Neuronal stem cell (in vitro differentiated cells): Measurements from ENCODE around the gene WBP4.

Source experiments
- DNase-seq: peaks from one replicate; pipeline ENCODE4 v3.0.0-alpha.2; 2013; ENCODE audit warnings: low spot score
- H2AFZ ChIP-seq: one replicate; pipeline ENCODE4 v1.6.1; 2013; ENCODE audit warnings: mild to moderate bottlenecking, low read length, inconsistent platforms
- H2AK5ac ChIP-seq: 2 replicates; pipeline ENCODE4 v1.6.1; 2013; ENCODE audit warnings: low read depth, mild to moderate bottlenecking, inconsistent platforms, low read length, moderate library complexity, mixed read lengths
- H2BK120ac ChIP-seq: 2 replicates; pipeline ENCODE4 v1.6.1; 2013; ENCODE audit warnings: low read depth, mild to moderate bottlenecking, inconsistent platforms, low read length, moderate library complexity, mixed read lengths
- H2BK12ac ChIP-seq: one replicate; pipeline ENCODE4 v1.6.1; 2013; ENCODE audit warnings: low read length, inconsistent platforms
- H2BK15ac ChIP-seq: 2 replicates; pipeline ENCODE4 v1.6.1; 2013; ENCODE audit warnings: mild to moderate bottlenecking, low read length, inconsistent platforms, mixed read lengths
- H2BK5ac ChIP-seq: one replicate; pipeline ENCODE4 v1.6.1; 2013; ENCODE audit warnings: inconsistent platforms, mild to moderate bottlenecking, low read length, moderate library complexity
- H3K14ac ChIP-seq: one replicate; pipeline ENCODE4 v1.6.1; 2013; ENCODE audit warnings: low read length, inconsistent platforms
- H3K18ac ChIP-seq: 2 replicates; pipeline ENCODE4 v1.6.1; 2013; ENCODE audit warnings: low read length, inconsistent platforms
- H3K23ac ChIP-seq: 2 replicates; pipeline ENCODE4 v1.6.1; 2013; ENCODE audit warnings: low read depth, mild to moderate bottlenecking, mixed read lengths, low read length, inconsistent platforms; ENCODE audit not compliant: poor library complexity
- H3K27ac ChIP-seq: replicated peaks from 3 replicates; pipeline ENCODE4 v1.5.1; 2013; ENCODE audit warnings: low read length, inconsistent platforms
- H3K27me3 ChIP-seq, 3 experiments: 2 replicates each; pipeline ENCODE4 v1.6.1; 2013; ENCODE audit warnings: low read length in 3 of 3, mild to moderate bottlenecking in 2 of 3, inconsistent platforms in 1 of 3, low read depth in 1 of 3, mixed read lengths in 1 of 3, moderate library complexity in 1 of 3; ENCODE audit not compliant: control insufficient read depth in 3 of 3, insufficient read depth in 3 of 3
- H3K36me3 ChIP-seq, 2 donors: replicated peaks in 1 of 2; 2 replicates each; pipeline ENCODE4 v1.6.1; 2013; ENCODE audit warnings: low read length in 2 of 2; ENCODE audit not compliant: control insufficient read depth in 2 of 2, insufficient read depth in 2 of 2
- H3K4ac ChIP-seq: 2 replicates; pipeline ENCODE4 v1.6.1; 2013; ENCODE audit warnings: inconsistent platforms, mild to moderate bottlenecking, low read length, moderate library complexity
- H3K4me1 ChIP-seq, 2 donors: 1 replicate in 1 of 2; 2 replicates in 1 of 2; pipeline ENCODE4 v1.6.1; 2013; ENCODE audit warnings: low read length in 2 of 2, low read depth in 1 of 2; ENCODE audit not compliant: control insufficient read depth in 2 of 2, insufficient read depth in 1 of 2
- H3K4me2 ChIP-seq: one replicate; pipeline ENCODE4 v1.6.1; 2013; ENCODE audit warnings: mild to moderate bottlenecking, low read length, inconsistent platforms; ENCODE audit not compliant: insufficient read depth, poor library complexity, severe bottlenecking
- H3K4me3 ChIP-seq, 2 donors: 2 replicates each; pipeline ENCODE4 v1.5.1; 2013; ENCODE audit warnings: low read length in 2 of 2, mild to moderate bottlenecking in 2 of 2, inconsistent platforms in 1 of 2, moderate library complexity in 1 of 2
- H3K79me1 ChIP-seq: one replicate; pipeline ENCODE4 v1.6.1; 2013; ENCODE audit warnings: low read depth, mild to moderate bottlenecking, inconsistent platforms, low read length, moderate library complexity
- H3K9ac ChIP-seq: one replicate; pipeline ENCODE4 v1.6.1; 2013; ENCODE audit warnings: mild to moderate bottlenecking, low read depth, low read length, inconsistent platforms; ENCODE audit not compliant: poor library complexity
- H3K9me3 ChIP-seq, 2 donors: replicated peaks in 1 of 2; 2 replicates each; pipeline versions ENCODE3 to v1.6.1; 2013; ENCODE audit warnings: low read length in 2 of 2, mild to moderate bottlenecking in 2 of 2, inconsistent platforms in 1 of 2, low read depth in 1 of 2, mixed read lengths in 1 of 2, moderate library complexity in 1 of 2; ENCODE audit not compliant: control insufficient read depth in 2 of 2, insufficient read depth in 1 of 2
- H4K8ac ChIP-seq: one replicate; pipeline ENCODE4 v1.6.1; 2013; ENCODE audit warnings: low read depth, mild to moderate bottlenecking, inconsistent platforms, low read length, moderate library complexity
- H4K91ac ChIP-seq: one replicate; pipeline ENCODE4 v1.6.1; 2013; ENCODE audit warnings: low read length, low read depth, mild to moderate bottlenecking, inconsistent platforms; ENCODE audit not compliant: poor library complexity
- WGBS, 2 donors: extraction: QIAGEN DNeasy Blood & Tissue Kit; methylation state at CpG; one replicate each; pipeline ENCODE4 v1.1.7; 2013; ENCODE audit warnings: missing lambda C conversion rate in 2 of 2, mixed read lengths in 1 of 2; ENCODE audit not compliant: insufficient read length in 2 of 2, insufficient replicate concordance in 1 of 2; ENCODE audit errors: extremely low coverage in 2 of 2; 5-methylcytosine and 5-hydroxymethylcytosine counted together

The WBP4 gene

DNA sequence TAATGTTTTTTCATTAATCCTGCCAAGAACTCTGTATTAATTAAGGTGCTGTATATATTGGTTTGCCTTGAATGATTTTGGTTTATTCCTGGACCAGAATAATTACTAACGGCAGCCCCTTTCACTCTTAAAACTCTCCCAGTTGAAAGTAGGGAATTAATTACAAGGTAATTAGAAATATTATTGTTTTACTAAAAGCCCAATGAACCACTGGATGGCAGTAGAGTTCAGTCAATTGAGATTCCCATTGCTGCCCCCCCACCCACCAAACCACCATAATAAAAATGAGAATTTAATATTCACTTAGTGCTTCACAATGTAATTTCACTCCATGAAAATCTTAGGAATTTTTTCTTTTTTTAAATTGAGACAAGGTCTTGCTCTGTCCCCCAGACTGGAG, 13.7 kb downstream of the WBP4 start:
- Histone ChIP-seq H2BK120ac (no peak overlapping the region), H3K23ac (no peak overlapping the region), H3K27ac (no peak overlapping the region), H2BK5ac (no peak overlapping the region), H3K4me1 (no peaks in the 10 kb centered on the region), H3K9ac (no peak overlapping the region), H2AFZ (no peak overlapping the region), H2AK5ac (no peak overlapping the region), H3K4ac (no peak overlapping the region), H3K18ac (no peak overlapping the region), H2BK15ac (no peak overlapping the region), H3K79me1 (no peaks in the 10 kb centered on the region), H3K27me3 (no peaks in the 10 kb centered on the region), H3K4me2 (no peak overlapping the region), H3K14ac (no peak overlapping the region), H3K4me3 (no peak overlapping the region), H3K36me3 (peaks cover 23 to 90% of the 10 kb centered on the region in 2 donors), H4K8ac (no peak overlapping the region), H4K91ac (no peak overlapping the region), H2BK12ac (no peak overlapping the region), H3K9me3 (peaks cover 0 to 6% of the 10 kb centered on the region in 2 donors)
- DNase-seq: no peak
- WGBS, 2 donors: no CpG with 5 or more reads among the region's 1 CpG

GRCh38 chr13:41075485-41075884, 14.2 kb downstream of the WBP4 start:
- no peak overlapping the region for H3K4me2 ChIP-seq
- peaks cover 20 to 90% of the 10 kb centered on the region in 2 donors for H3K36me3 ChIP-seq
- H4K8ac ChIP-seq: no peak overlapping the region
- peaks cover 0 to 6% of the 10 kb centered on the region in 2 donors for H3K9me3 ChIP-seq
- H3K27me3 ChIP-seq: no peaks in the 10 kb centered on the region
- H2BK120ac ChIP-seq: no peak overlapping the region
- no peak overlapping the region for H2BK15ac ChIP-seq
- H3K9ac ChIP-seq: no peak overlapping the region
- H3K23ac ChIP-seq: no peak overlapping the region
- H3K4me1 ChIP-seq: no peaks in the 10 kb centered on the region
- H2BK5ac ChIP-seq: no peak overlapping the region
- H4K91ac ChIP-seq: no peak overlapping the region
- H3K4me3 ChIP-seq: no peak overlapping the region
- H3K18ac ChIP-seq: no peak overlapping the region
- no peak overlapping the region for H3K14ac ChIP-seq
- no peaks in the 10 kb centered on the region for H3K79me1 ChIP-seq
- H2AK5ac ChIP-seq: no peak overlapping the region
- no peak for DNase-seq
- no CpG with 5 or more reads among the region's 7 CpGs for WGBS, 2 donors
- no peak overlapping the region for H2BK12ac ChIP-seq
- no peak overlapping the region for H2AFZ ChIP-seq
- no peak overlapping the region for H3K4ac ChIP-seq
- no peak overlapping the region for H3K27ac ChIP-seq

- no peak overlapping the region for H2AK5ac ChIP-seq
- no peak overlapping the region for H4K8ac ChIP-seq
- no peak overlapping the region for H2BK15ac ChIP-seq
- no CpG with 5 or more reads among the region's 3 CpGs for WGBS, 2 donors
- H2BK12ac ChIP-seq: no peak overlapping the region
- no peaks in the 10 kb centered on the region for H3K79me1 ChIP-seq
- no peak overlapping the region for H3K18ac ChIP-seq
- no peaks in the 10 kb centered on the region for H3K27me3 ChIP-seq
- H2AFZ ChIP-seq: no peak overlapping the region
- no peak for DNase-seq
- H3K4ac ChIP-seq: no peak overlapping the region
- peaks cover 0 to 6% of the 10 kb centered on the region in 2 donors for H3K9me3 ChIP-seq
- no peak overlapping the region for H4K91ac ChIP-seq
- H3K4me2 ChIP-seq: no peak overlapping the region
- no peak overlapping the region for H3K9ac ChIP-seq
- H2BK5ac ChIP-seq: no peak overlapping the region
- H3K4me1 ChIP-seq: no peaks in the 10 kb centered on the region
- H3K36me3 ChIP-seq: peaks cover 12 to 90% of the 10 kb centered on the region in 2 donors
- no peak overlapping the region for H3K14ac ChIP-seq
- H3K23ac ChIP-seq: no peak overlapping the region
- H2BK120ac ChIP-seq: no peak overlapping the region
- no peak overlapping the region for H3K4me3 ChIP-seq
- no peak overlapping the region for H3K27ac ChIP-seq
Measured at GRCh38 chr13:41077475-41077874, 16.2 kb downstream of the WBP4 start.

DNA sequence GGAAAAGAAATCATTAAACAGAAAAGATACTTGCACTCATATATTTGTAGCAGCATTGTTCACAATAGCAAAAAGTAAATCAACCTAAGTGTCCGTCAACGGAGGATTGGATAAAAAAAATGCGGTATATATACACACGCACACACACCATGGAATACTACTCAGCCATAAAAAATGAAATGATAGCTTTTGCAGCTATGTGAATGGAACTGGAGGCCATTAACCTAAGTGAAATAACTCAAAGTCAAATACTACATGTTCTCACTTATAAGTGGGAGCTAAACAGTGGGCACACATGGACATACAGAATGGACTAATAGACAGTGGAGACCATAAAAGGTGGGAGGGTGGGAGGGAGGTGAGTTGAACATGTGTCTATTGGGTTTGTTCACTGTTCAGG, 18.4 kb downstream of the WBP4 start:
- H2AK5ac ChIP-seq: no peak overlapping the region
- H2BK5ac ChIP-seq: no peak overlapping the region
- H3K36me3 ChIP-seq: peaks cover 11 to 98% of the 10 kb centered on the region in 2 donors
- H4K8ac ChIP-seq: no peak overlapping the region
- no peak for DNase-seq
- H3K23ac ChIP-seq: no peak overlapping the region
- no peak overlapping the region for H3K14ac ChIP-seq
- no peak overlapping the region for H3K27ac ChIP-seq
- no peak overlapping the region for H2BK12ac ChIP-seq
- no peak overlapping the region for H3K9ac ChIP-seq
- no peak overlapping the region for H4K91ac ChIP-seq
- no CpG with 5 or more reads among the region's 4 CpGs for WGBS, 2 donors
- no peak overlapping the region for H3K4me2 ChIP-seq
- H2BK120ac ChIP-seq: no peak overlapping the region
- no peak overlapping the region for H2AFZ ChIP-seq
- no peak overlapping the region for H2BK15ac ChIP-seq
- H3K18ac ChIP-seq: no peak overlapping the region
- no peaks in the 10 kb centered on the region for H3K79me1 ChIP-seq
- no peak overlapping the region for H3K4me3 ChIP-seq
- no peaks in the 10 kb centered on the region for H3K27me3 ChIP-seq
- no peak overlapping the region for H3K4ac ChIP-seq
- no peaks in the 10 kb centered on the region for H3K4me1 ChIP-seq
- H3K9me3 ChIP-seq: peaks cover 0 to 6% of the 10 kb centered on the region in 2 donors
